ENCODE data around the gene ZNF845. TPM values are rescaled to one million over a fixed set of nuclear protein-coding genes. Genes with fewer than 3 reads are reported as not detected.
"Not testable (repeated sequence)": the region's sequence is repeated elsewhere in the genome, so short reads cannot be mapped to it uniquely, and the experiment has no call there.

Gene ZNF845
- total and polyA plus RNA-seq, 2 donors (not counting 1 experiment from before 2014, with no cell fraction given), result 2.3 to 16.9 TPM

DNA sequence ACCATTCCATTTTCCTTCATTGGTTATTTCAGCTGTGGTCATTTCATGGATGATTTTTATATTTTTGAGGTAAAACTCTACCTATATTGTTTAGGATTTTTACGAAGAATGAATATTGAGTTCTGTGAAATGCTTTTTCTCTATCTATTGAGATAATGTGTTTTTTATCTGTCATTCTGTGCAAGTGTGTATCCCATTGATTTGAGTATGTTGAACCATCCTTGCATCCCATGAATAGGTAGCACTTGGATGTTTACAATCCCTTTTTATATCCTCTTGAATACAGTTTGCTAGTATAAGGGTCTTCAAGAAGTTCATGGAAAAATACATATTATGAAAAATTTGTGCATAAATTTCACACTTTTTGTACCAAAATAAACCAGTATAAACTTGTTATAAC lies 22.2 kb downstream of the ZNF845 start:
- TF ChIP-seq, protein P1, sequence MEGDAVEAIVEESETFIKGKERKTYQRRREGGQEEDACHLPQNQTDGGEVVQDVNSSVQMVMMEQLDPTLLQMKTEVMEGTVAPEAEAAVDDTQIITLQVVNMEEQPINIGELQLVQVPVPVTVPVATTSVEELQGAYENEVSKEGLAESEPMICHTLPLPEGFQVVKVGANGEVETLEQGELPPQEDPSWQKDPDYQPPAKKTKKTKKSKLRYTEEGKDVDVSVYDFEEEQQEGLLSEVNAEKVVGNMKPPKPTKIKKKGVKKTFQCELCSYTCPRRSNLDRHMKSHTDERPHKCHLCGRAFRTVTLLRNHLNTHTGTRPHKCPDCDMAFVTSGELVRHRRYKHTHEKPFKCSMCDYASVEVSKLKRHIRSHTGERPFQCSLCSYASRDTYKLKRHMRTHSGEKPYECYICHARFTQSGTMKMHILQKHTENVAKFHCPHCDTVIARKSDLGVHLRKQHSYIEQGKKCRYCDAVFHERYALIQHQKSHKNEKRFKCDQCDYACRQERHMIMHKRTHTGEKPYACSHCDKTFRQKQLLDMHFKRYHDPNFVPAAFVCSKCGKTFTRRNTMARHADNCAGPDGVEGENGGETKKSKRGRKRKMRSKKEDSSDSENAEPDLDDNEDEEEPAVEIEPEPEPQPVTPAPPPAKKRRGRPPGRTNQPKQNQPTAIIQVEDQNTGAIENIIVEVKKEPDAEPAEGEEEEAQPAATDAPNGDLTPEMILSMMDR (IDR thresholded peaks at IDR 0.05), result no peak
- TF ChIP-seq EZH2 (IDR thresholded peaks at IDR 0.05; ENCODE audit: borderline replicate concordance, insufficient read depth, low read depth, low read length, poor library complexity, severe bottlenecking), result no peak
- Mint-ChIP-seq H3K4me1 (no peaks in the 10 kb centered on the region), H3K9me3 (ENCODE audit: insufficient read depth) (peaks cover 27% of the 10 kb centered on the region), H3K27ac (no peak overlapping the region), H3K4me3 (no peak overlapping the region), H3K27me3 (no peaks in the 10 kb centered on the region)
- Histone ChIP-seq H3K27ac (ENCODE audit: low read length in 2 of 2) (no peak overlapping the region), H3K9me3 (ENCODE audit: control extremely low read depth in 1 of 3, control insufficient read depth in 2 of 3, insufficient read depth in 1 of 3, low read length in 2 of 3) (peaks cover 14 to 75% (median 51%) of the 10 kb centered on the region in 3 donors), H2AFZ (ENCODE audit: insufficient read depth, low read depth, low read length, poor library complexity, severe bottlenecking) (no peak overlapping the region), H3K36me3 (replicated peaks in 1 of 2; ENCODE audit: control extremely low read depth in 1 of 2, control insufficient read depth in 1 of 2, extremely low read depth in 1 of 2, insufficient read depth in 2 of 2, low read length in 1 of 2) (peaks cover 5 to 11% of the 10 kb centered on the region in 2 experiments), H3K4me1 (ENCODE audit: control insufficient read depth in 2 of 2, insufficient read depth in 2 of 2, low read length in 2 of 2) (no peaks in the 10 kb centered on the region), H3K79me2 (ENCODE audit: control insufficient read depth, insufficient read depth, low read length) (no peaks in the 10 kb centered on the region), H3K27me3 (replicated peaks in 1 of 4; ENCODE audit: control extremely low read depth in 1 of 4, control insufficient read depth in 3 of 4, insufficient read depth in 4 of 4, low read length in 3 of 4) (no peaks in the 10 kb centered on the region), H3K4me2 (replicated peaks; ENCODE audit: low read depth, low read length, poor library complexity, severe bottlenecking) (no peak overlapping the region), H3K4me3 (ENCODE audit: control extremely low read depth in 1 of 5, extremely low read depth in 1 of 5, insufficient read depth in 1 of 5, low read depth in 2 of 5, low read length in 4 of 5) (no peak overlapping the region), H4K20me1 (ENCODE audit: control insufficient read depth, insufficient read depth, low read length, poor library complexity, severe bottlenecking) (no peaks in the 10 kb centered on the region), H3K9ac (ENCODE audit: low read length) (no peak overlapping the region)
- ATAC-seq (ENCODE audit: low read depth) (no peak), DNase-seq (no peak)
- POLR2A ChIA-PET, result no interaction called here
- intact Hi-C loops (cut with micrococcal nuclease), result no loop called here
- no CpG with 5 or more reads among the region's 1 CpG for WGBS (ENCODE audit: insufficient coverage)
- CTCF ChIA-PET, result no interaction called here

DNA sequence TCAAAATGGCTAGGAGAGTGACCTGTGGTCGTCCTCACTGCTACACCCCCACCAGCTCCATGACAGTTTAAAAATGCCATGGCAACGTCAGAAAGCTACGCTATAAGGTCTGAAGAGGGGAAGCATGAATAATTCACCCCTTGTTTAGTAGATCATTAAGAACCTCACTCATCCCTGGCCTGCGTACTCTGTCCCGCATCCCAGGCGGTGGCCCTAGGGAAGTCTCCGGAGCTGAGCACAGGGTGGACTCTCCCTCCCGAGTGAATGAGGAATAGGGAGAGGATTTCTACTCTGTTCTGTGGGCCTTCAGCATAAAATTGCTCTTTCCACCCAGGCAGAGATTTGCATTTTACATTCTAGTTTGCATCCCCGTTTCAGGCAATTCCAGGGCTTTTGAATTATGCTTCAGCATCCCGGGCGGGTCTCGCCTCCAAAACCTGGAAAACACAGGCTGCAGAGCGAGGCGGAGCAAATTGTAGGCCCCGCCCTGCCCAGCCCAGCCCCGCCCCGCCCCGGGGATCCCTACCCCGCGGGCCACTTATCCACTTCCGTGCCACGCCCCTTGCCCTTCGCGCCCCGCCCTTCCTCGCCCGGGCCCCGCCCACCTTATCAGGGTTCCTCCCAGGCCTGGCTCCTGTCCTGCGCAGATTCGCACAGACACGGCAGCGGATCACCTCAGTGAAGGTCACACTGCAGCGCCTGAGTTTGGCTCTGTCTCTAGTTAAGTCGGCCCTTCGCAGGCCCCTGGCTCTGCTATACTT lies 24.5 kb downstream of the ZNF845 start:
- H3K4me2 ChIP-seq (replicated peaks; ENCODE audit: low read depth, low read length, poor library complexity, severe bottlenecking), result no peak overlapping the region
- Mint-ChIP-seq H3K9me3 (ENCODE audit: insufficient read depth) (peaks cover 12% of the 10 kb centered on the region), H3K4me3 (no peak overlapping the region), H3K27me3 (no peaks in the 10 kb centered on the region), H3K27ac (no peak overlapping the region), H3K4me1 (no peaks in the 10 kb centered on the region)
- no peaks in the 10 kb centered on the region for H3K36me3 ChIP-seq (replicated peaks in 1 of 2; ENCODE audit: control extremely low read depth in 1 of 2, control insufficient read depth in 1 of 2, extremely low read depth in 1 of 2, insufficient read depth in 2 of 2, low read length in 1 of 2)
- no peak overlapping the region for H3K4me3 ChIP-seq (ENCODE audit: control extremely low read depth in 1 of 5, extremely low read depth in 1 of 5, insufficient read depth in 1 of 5, low read depth in 2 of 5, low read length in 4 of 5)
- no peak overlapping the region for H3K9ac ChIP-seq (ENCODE audit: low read length)
- no peak for TF ChIP-seq EZH2 (IDR thresholded peaks at IDR 0.05; ENCODE audit: borderline replicate concordance, insufficient read depth, low read depth, low read length, poor library complexity, severe bottlenecking)
- TF ChIP-seq, protein P1 (IDR thresholded peaks at IDR 0.05), result no peak
- no peak overlapping the region for H3K27ac ChIP-seq (ENCODE audit: low read length in 2 of 2)
- ChIA-PET POLR2A (no interaction called here), CTCF (interaction anchor here (2.6 kb wide), 1 partner anchor 163 kb away, joined by 12 read pairs; no protein-coding TSS in a partner anchor)
- H4K20me1 ChIP-seq (ENCODE audit: control insufficient read depth, insufficient read depth, low read length, poor library complexity, severe bottlenecking), result no peaks in the 10 kb centered on the region
- H2AFZ ChIP-seq (ENCODE audit: insufficient read depth, low read depth, low read length, poor library complexity, severe bottlenecking), result no peak overlapping the region
- no peaks in the 10 kb centered on the region for H3K27me3 ChIP-seq (replicated peaks in 1 of 4; ENCODE audit: control extremely low read depth in 1 of 4, control insufficient read depth in 3 of 4, insufficient read depth in 4 of 4, low read length in 3 of 4)
- H3K4me1 ChIP-seq (ENCODE audit: control insufficient read depth in 2 of 2, insufficient read depth in 2 of 2, low read length in 2 of 2), result no peaks in the 10 kb centered on the region
- ATAC-seq (ENCODE audit: low read depth) (no peak), DNase-seq (no peak)
- no peaks in the 10 kb centered on the region for H3K79me2 ChIP-seq (ENCODE audit: control insufficient read depth, insufficient read depth, low read length)
- intact Hi-C loops (cut with micrococcal nuclease), result no loop called here
- 67% methylated on average over 28 of the region's 35 CpGs for WGBS (ENCODE audit: insufficient coverage)
- H3K9me3 ChIP-seq (ENCODE audit: control extremely low read depth in 1 of 3, control insufficient read depth in 2 of 3, insufficient read depth in 1 of 3, low read length in 2 of 3), result peaks cover 7 to 53% (median 52%) of the 10 kb centered on the region in 3 donors

DNA sequence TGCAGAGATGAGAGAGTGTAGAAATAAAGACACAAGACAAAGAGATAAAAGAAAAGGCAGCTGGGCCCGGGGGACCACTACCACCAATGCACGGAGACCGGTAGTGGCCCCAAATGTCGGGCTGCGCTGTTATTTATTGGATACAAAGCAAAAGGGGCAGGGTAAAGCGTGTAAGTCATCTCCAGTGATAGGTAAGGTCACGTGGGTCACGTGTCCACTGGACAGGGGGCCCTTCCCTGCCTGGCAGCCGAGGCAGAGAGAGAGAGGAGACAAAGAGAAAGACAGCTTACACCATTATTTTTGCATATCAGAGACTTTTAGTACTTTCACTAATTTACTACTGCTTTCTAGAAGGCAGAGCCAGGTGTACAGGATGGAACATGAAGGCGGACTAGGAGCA lies 26.5 kb downstream of the ZNF845 start:
- H3K9me3 Mint-ChIP-seq (ENCODE audit: insufficient read depth); H3K36me3 ChIP-seq (replicated peaks in 1 of 2; ENCODE audit: control extremely low read depth in 1 of 2, control insufficient read depth in 1 of 2, extremely low read depth in 1 of 2, insufficient read depth in 2 of 2, low read length in 1 of 2); DNase-seq; H3K79me2 ChIP-seq (ENCODE audit: control insufficient read depth, insufficient read depth, low read length); H3K4me1 Mint-ChIP-seq; H3K4me1 ChIP-seq (ENCODE audit: control insufficient read depth in 2 of 2, insufficient read depth in 2 of 2, low read length in 2 of 2); ATAC-seq (ENCODE audit: low read depth); H3K4me3 ChIP-seq (ENCODE audit: control extremely low read depth in 1 of 5, extremely low read depth in 1 of 5, insufficient read depth in 1 of 5, low read depth in 2 of 5, low read length in 4 of 5); H3K27ac Mint-ChIP-seq; H3K4me3 Mint-ChIP-seq; H4K20me1 ChIP-seq (ENCODE audit: control insufficient read depth, insufficient read depth, low read length, poor library complexity, severe bottlenecking); H3K27me3 Mint-ChIP-seq; H2AFZ ChIP-seq (ENCODE audit: insufficient read depth, low read depth, low read length, poor library complexity, severe bottlenecking); H3K9ac ChIP-seq (ENCODE audit: low read length); H3K27me3 ChIP-seq (replicated peaks in 1 of 4; ENCODE audit: control extremely low read depth in 1 of 4, control insufficient read depth in 3 of 4, insufficient read depth in 4 of 4, low read length in 3 of 4); POLR2A ChIA-PET; H3K4me2 ChIP-seq (replicated peaks; ENCODE audit: low read depth, low read length, poor library complexity, severe bottlenecking); H3K27ac ChIP-seq (ENCODE audit: low read length in 2 of 2): not testable (repeated sequence)
- intact Hi-C loops (cut with micrococcal nuclease), result loop anchor here (10.0 kb wide), 1 partner anchor 415 kb away; no protein-coding TSS in a partner anchor
- CTCF ChIA-PET, result interaction anchor here (2.6 kb wide), 1 partner anchor 165 kb away, joined by 12 read pairs; no protein-coding TSS in a partner anchor
- WGBS (ENCODE audit: insufficient coverage), result 97% methylated on average over 5 of the region's 10 CpGs
- peaks cover 7 to 50% (median 32%) of the 10 kb centered on the region in 3 donors for H3K9me3 ChIP-seq (ENCODE audit: control extremely low read depth in 1 of 3, control insufficient read depth in 2 of 3, insufficient read depth in 1 of 3, low read length in 2 of 3)

Measured in B cell (primary cell).